ENCODE results near the gene PRAF2.

The PRAF2 gene

DNA sequence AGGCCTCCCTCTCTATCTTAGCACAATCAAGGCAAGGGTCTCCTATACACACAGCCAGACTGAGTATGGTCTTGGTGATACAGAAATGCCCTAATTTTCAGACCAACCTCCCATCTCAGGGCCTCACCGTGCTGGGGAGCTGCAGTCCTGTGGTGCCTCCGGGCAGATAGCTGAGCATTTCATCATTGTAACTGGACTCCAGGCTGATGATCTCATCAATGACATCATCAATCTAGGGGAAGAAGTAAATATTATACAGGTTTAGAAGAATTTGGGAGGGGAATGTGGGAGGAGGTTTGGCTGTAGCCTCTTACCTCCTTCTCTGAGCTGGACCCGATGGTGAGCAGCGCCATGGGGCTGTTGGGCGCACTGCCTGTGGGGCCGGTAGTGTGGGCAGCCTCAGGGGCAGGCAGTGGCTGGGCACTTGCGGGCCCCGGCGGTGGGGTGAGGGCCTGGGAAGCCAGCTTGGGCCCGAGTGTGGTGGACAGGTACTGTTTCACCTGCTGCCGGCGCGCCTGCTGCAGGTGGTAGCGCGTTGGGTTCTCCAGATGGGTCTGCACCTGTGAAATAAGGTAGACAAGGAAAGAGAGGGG lies 35.8 kb downstream of the PRAF2 start:
- H3K9me3 ChIP-seq (ENCODE audit: control insufficient read depth, low read length): no peaks in the 10 kb centered on the region
- H3K4me3 ChIP-seq (ENCODE audit: low read length): no peak overlapping the region
- H3K27me3 ChIP-seq (ENCODE audit: control insufficient read depth, insufficient read depth, low read length): no peaks in the 10 kb centered on the region
- H3K9ac ChIP-seq (ENCODE audit: low read length): no peak overlapping the region
- no peaks in the 10 kb centered on the region for H3K36me3 ChIP-seq (ENCODE audit: control insufficient read depth, insufficient read depth, low read length)
- H3K4me1 ChIP-seq (ENCODE audit: control insufficient read depth, insufficient read depth, low read length): peaks cover 16% of the 10 kb centered on the region

DNA sequence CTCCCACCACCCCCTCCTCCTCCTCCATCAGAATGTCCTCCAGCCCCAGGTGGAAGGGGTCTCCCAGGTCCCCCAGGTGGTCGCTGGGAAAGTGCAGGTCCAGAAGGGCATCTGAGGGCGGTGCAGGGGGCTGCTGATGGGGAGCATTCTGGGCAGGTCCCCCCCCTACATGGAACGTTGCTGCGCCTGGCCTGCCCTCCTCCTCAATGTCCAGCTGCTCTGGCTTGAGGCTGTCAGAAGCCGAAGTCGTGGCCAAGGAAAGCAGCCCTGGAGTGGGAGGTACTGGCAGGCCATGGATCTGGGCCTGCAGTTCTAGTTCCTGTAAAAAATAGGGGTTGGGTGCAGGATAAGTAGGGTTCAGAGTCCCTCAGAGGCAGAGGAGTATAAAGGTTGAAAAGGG lies 43.5 kb downstream of the PRAF2 start:
- no peaks in the 10 kb centered on the region for H3K36me3 ChIP-seq (ENCODE audit: control insufficient read depth, insufficient read depth, low read length)
- H3K4me3 ChIP-seq (ENCODE audit: low read length): no peak overlapping the region
- no peaks in the 10 kb centered on the region for H3K9me3 ChIP-seq (ENCODE audit: control insufficient read depth, low read length)
- no peak overlapping the region for H3K9ac ChIP-seq (ENCODE audit: low read length)
- no peaks in the 10 kb centered on the region for H3K27me3 ChIP-seq (ENCODE audit: control insufficient read depth, insufficient read depth, low read length)
- no peaks in the 10 kb centered on the region for H3K4me1 ChIP-seq (ENCODE audit: control insufficient read depth, insufficient read depth, low read length)

DNA sequence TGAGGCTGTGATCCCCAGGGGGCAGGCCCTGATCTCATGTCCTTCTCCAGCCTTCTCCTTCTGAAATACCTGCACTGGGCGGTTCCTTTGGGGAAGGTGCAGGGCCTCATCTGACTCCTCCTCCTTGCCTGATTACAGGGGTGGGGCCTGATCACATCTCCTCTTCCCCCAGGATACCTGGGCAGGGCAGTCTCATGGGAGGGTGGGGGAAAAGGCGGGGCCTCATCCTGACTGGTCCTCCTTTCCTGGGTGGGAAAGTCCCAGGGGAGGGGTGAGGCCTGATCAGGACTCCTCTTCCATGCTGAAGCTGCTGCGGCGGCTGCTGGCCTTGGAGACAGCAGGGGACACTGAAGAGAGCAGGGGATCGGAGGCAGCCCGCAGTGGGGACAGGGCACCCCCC lies 43.9 kb downstream of the PRAF2 start:
- Histone ChIP-seq H3K27me3 (ENCODE audit: control insufficient read depth, insufficient read depth, low read length) (no peaks in the 10 kb centered on the region), H3K36me3 (ENCODE audit: control insufficient read depth, insufficient read depth, low read length) (no peaks in the 10 kb centered on the region), H3K4me1 (ENCODE audit: control insufficient read depth, insufficient read depth, low read length) (no peaks in the 10 kb centered on the region), H3K9ac (ENCODE audit: low read length) (no peak overlapping the region), H3K9me3 (ENCODE audit: control insufficient read depth, low read length) (no peaks in the 10 kb centered on the region), H3K4me3 (ENCODE audit: low read length) (no peak overlapping the region)
